Ovary (tissue), 3 donors: ENCODE measurements around the gene MYPN.

Source experiments
- CTCF ChIP-seq, 3 donors: fragments of 450-650 bp in 2 of 3; fragments of 200-600 bp in 1 of 3; IDR thresholded peaks; one replicate each; pipeline versions ENCODE4 v1.5.1 to v1.8.0; 2016 to 2022; ENCODE audit warnings: antibody characterized with exemption in 3 of 3, mild to moderate bottlenecking in 1 of 3
- EP300 ChIP-seq: sonication (generic); formaldehyde crosslinking; IDR thresholded peaks from one replicate; pipeline ENCODE4 v1.6.1; 2017; ENCODE audit warnings: antibody characterized with exemption
- donor health status: DM: no; HTN: no; CAD: no.

GRCh38 chr10:68239596-68240150, 130.4 kb downstream of the MYPN start:
- no peak for TF ChIP-seq CTCF (IDR thresholded peaks at IDR 0.05)
- TF ChIP-seq EP300 = no peak
